PC-3 (cell line): ENCODE measurements around the gene TAS2R31.

ENCODE experiments used
- EZH2 ChIP-seq: fragments of 300-600 bp; sonication (generic); IDR thresholded peaks from one replicate; pipeline ENCODE4 v1.6.1; 2017; ENCODE audit warnings: antibody characterized with exemption, mild to moderate bottlenecking, low read length; ENCODE audit not compliant: unreplicated experiment
- EZH2phosphoT487 ChIP-seq: fragments of 300-600 bp; sonication (generic); IDR thresholded peaks from 2 replicates; pipeline ENCODE4 v1.6.1; 2018; ENCODE audit warnings: mild to moderate bottlenecking, antibody characterized with exemption, low read length, borderline replicate concordance
- TF ChIP-seq, protein P1 (sequence below): fragments of 300-600 bp; sonication (generic); conservative IDR thresholded peaks from 2 replicates; pipeline ENCODE4 v1.5.1; 2017; ENCODE audit warnings: antibody characterized with exemption, low read depth, mild to moderate bottlenecking, low read length

- TF ChIP-seq, protein P1, sequence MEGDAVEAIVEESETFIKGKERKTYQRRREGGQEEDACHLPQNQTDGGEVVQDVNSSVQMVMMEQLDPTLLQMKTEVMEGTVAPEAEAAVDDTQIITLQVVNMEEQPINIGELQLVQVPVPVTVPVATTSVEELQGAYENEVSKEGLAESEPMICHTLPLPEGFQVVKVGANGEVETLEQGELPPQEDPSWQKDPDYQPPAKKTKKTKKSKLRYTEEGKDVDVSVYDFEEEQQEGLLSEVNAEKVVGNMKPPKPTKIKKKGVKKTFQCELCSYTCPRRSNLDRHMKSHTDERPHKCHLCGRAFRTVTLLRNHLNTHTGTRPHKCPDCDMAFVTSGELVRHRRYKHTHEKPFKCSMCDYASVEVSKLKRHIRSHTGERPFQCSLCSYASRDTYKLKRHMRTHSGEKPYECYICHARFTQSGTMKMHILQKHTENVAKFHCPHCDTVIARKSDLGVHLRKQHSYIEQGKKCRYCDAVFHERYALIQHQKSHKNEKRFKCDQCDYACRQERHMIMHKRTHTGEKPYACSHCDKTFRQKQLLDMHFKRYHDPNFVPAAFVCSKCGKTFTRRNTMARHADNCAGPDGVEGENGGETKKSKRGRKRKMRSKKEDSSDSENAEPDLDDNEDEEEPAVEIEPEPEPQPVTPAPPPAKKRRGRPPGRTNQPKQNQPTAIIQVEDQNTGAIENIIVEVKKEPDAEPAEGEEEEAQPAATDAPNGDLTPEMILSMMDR: no peak
- TF ChIP-seq EZH2 (no peak), EZH2phosphoT487 (no peak)
Measured at GRCh38 chr12:11022520-11022919, 8.7 kb downstream of the TAS2R31 start, which contains the start of gene TAS2R19.
